Measurements from ENCODE around the gene KCNG1. TPM values are rescaled to one million over a fixed set of nuclear protein-coding genes. Genes with fewer than 3 reads are reported as not detected.

KCNG1 gene
- total and polyA plus RNA-seq, 2 of the 13 experiments (the other 11 are each of a cell fraction or from before 2014, with no cell fraction given) = not detected

DNA sequence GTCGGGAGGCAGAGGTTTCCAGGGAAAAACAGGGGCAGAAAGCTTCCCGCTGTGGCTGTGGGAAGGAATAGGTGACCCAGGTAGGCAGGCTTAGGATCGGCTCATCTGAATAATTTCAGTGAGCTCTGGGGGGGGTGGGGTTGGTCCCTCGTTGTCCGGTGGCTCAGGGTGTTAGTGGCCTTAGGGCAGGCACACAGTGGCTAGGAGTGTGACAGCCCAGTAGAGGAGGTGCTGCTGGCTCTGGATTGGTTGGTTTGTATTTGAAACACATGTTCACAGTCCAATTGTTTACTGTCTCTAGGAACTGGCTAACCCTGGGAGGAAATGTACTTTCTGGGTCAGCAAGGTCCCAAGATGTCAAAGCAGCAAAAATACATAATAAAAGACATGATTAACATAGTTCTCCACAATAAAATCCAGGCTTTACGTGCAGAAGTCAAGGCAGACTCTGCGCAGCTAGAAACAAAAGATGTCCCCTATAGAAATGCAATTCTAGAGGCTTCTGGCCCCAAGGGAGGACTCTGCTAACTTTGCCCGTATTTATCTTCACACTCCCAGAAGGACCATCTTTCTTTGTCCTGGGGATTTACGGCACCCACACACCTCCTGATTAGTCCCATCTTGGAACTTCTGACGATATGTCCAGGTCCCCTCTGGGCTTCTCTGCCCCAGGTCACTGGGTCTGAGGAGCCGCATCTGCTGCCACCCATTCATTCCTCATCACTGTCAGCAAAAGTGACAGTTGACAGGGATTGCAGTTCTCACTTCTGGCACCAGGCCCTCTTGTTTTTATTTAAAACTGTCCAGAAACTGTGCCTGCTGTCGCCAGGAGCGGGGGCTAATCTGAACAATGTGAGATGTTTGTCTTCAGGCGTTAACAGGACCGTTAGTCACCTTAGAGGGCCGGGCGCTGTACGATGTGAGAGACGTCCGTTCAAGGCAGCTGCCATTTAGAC is 45.6 kb downstream of the KCNG1 start (continued):
- TF ChIP-seq ZNF558 (CRISPR knock-in tag; IDR thresholded peaks at IDR 0.05; ENCODE audit: borderline replicate concordance) (no peak), PRPF4 (IDR thresholded peaks at IDR 0.05; ENCODE audit: low read depth, low read length, poor library complexity, severe bottlenecking) (no peak), ZFP37 (CRISPR knock-in tag; IDR thresholded peaks at IDR 0.05; ENCODE audit: borderline replicate concordance) (no peak), ZNF326 (CRISPR knock-in tag; IDR thresholded peaks at IDR 0.05; ENCODE audit: borderline replicate concordance) (no peak), ATM (IDR thresholded peaks at IDR 0.05; ENCODE audit: borderline replicate concordance) (no peak), NFYC (CRISPR knock-in tag; IDR thresholded peaks at IDR 0.05) (peak; percentile 20; the same call in 1 of the 2 replicates), NFYB (CRISPR knock-in tag; IDR thresholded peaks at IDR 0.05) (peak; percentile 15; the same call in 1 of the 2 replicates), ZNF660 (CRISPR knock-in tag; IDR thresholded peaks at IDR 0.05; ENCODE audit: borderline replicate concordance, low read depth) (no peak), SYNCRIP (IDR thresholded peaks at IDR 0.05; ENCODE audit: insufficient read depth, low read depth, low read length) (no peak), HHEX (CRISPR knock-in tag; IDR thresholded peaks at IDR 0.05) (no peak), RBAK (CRISPR knock-in tag; IDR thresholded peaks at IDR 0.05) (peak; percentile 70; the same call in 1 of the 2 replicates), ELF3 (CRISPR knock-in tag; IDR thresholded peaks at IDR 0.05) (no peak), EZH2 (conservative IDR thresholded peaks at IDR 0.05; ENCODE audit: low read depth, low read length) (0 out of 2 replicates have a peak, but pooled peaks have one; percentile 35)
- TF ChIP-seq, protein P1, sequence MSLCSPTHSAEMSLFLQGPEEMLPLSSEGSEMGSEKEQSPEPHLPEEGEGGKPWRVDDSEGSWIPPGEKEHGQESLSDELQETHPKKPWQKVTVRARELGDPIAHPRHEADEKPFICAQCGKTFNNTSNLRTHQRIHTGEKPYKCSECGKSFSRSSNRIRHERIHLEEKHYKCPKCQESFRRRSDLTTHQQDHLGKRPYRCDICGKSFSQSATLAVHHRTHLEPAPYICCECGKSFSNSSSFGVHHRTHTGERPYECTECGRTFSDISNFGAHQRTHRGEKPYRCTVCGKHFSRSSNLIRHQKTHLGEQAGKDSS (CRISPR knock-in tag; IDR thresholded peaks at IDR 0.05; ENCODE audit: borderline replicate concordance, low read depth) = no peak
